Measurements from ENCODE around the gene PTGES3L. TPM values are rescaled to one million over a fixed set of nuclear protein-coding genes. Genes with fewer than 3 reads are reported as not detected.
"Not testable (repeated sequence)": the region's sequence is repeated elsewhere in the genome, so short reads cannot be mapped to it uniquely, and the experiment has no call there.

Gene PTGES3L
- total RNA-seq, 1 donor from 2014 or later: 2.9 TPM

DNA sequence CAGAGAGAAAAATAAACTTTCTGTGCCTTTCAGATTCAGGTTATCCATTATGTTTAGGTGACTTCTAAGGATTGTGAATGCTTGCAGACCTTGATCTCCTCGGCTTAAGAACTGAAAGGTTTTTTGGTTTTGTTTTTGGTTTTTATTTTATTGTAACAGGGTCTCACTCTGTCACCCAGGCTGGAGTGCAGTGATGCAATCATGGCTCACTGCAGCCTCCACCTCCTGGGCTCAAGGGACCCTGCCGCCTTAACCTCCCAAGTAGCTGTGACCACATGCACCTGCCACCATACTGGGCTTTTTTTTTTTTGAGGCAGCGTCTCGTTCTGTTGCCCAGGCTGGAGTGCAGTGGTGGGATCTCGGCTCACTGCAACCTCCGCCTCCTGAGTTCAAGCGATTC is 56.4 kb downstream of the PTGES3L start:
- FAIRE-seq: not testable (repeated sequence)

GRCh38 chr17:42922294-42922693 is 57.6 kb downstream of the PTGES3L start:
- DNase-seq (ENCODE audit: low spot score in 2 of 2): no peak
- FAIRE-seq: no peak

More for the DNA sequence above, 56.4 kb downstream of the PTGES3L start:
- DNase-seq (ENCODE audit: low spot score in 2 of 2): not testable (repeated sequence)

DNA sequence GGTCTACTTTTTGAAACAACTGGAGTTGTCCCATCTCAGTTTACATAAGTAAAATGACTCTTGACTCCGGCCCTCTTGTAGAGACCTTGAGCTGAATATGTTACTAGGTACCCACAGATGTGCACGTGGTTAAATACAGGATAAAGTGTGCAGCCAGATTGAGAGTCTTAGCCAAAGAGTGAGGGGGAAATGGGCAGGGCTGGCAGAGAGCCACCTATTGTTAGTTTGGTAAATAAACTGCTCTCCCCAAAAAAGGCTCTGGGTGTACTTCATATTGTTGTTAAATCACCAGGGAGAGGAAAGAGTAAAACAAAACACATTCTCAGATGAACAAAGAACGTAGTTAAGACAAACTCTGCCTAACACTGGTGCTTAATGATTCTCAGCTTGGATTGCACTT is 59.0 kb downstream of the PTGES3L start:
- DNase-seq (ENCODE audit: low spot score in 2 of 2) (no peak), FAIRE-seq (no peak)

GRCh38 chr17:42920106-42920900 is 59.6 kb downstream of the PTGES3L start:
- no peak for DNase-seq (ENCODE audit: low spot score in 2 of 2)
- FAIRE-seq: no peak

GRCh38 chr17:42919522-42920077 is 60.3 kb downstream of the PTGES3L start:
- not testable (repeated sequence) for DNase-seq (ENCODE audit: low spot score in 2 of 2); FAIRE-seq

GRCh38 chr17:42918902-42919521 is 60.9 kb downstream of the PTGES3L start:
- DNase-seq (ENCODE audit: low spot score in 2 of 2): no peak
- FAIRE-seq: no peak

Small RNAs within 50 kb of the gene (small RNA-seq; reads per million reads assigned to genes)
- gene AARSD1: 0.08 reads per million
- not detected for gene RF00561

Other genes starting within 250 kb of the PTGES3L start
- 24.9 TPM for gene EZH1, start 235.0 kb downstream of the PTGES3L start, total RNA-seq
- 15.9 TPM for gene RAMP2, start 218.9 kb downstream of the PTGES3L start, total RNA-seq
- gene VPS25, start 206.6 kb downstream of the PTGES3L start, total RNA-seq: 26.1 TPM
- 0.41 TPM for gene WNK4, start 199.5 kb downstream of the PTGES3L start, total RNA-seq
- 98.6 TPM for gene COA3, start 181.4 kb downstream of the PTGES3L start, total RNA-seq
- gene CNTD1, start 181.2 kb downstream of the PTGES3L start, total RNA-seq: 0.82 TPM
- gene BECN1, start 155.8 kb downstream of the PTGES3L start, total RNA-seq: 74.6 TPM
- 37.9 TPM for gene PSME3, start 146.7 kb downstream of the PTGES3L start, total RNA-seq
- 0.41 TPM for gene AOC2, start 135.5 kb downstream of the PTGES3L start, total RNA-seq
- gene AOC3, start 128.9 kb downstream of the PTGES3L start, total RNA-seq: 0.41 TPM
- not detected for gene G6PC1, start 79.3 kb downstream of the PTGES3L start, total RNA-seq
- 28.5 TPM for gene AARSD1, start 15.6 kb downstream of the PTGES3L start, total RNA-seq
- gene RUNDC1, start 485 bp upstream of the PTGES3L start, total RNA-seq: 14.3 TPM
- 1,220 TPM for gene RPL27, start 18.3 kb upstream of the PTGES3L start, total RNA-seq
- gene IFI35, start 26.7 kb upstream of the PTGES3L start, total RNA-seq: 1.2 TPM
- gene VAT1, start 42.3 kb upstream of the PTGES3L start, total RNA-seq: 77.9 TPM
- gene RND2, start 45.2 kb upstream of the PTGES3L start, total RNA-seq: 4.5 TPM
- 6.1 TPM for gene BRCA1, start 145.3 kb upstream of the PTGES3L start, total RNA-seq
- 66.0 TPM for gene NBR1, start 191.1 kb upstream of the PTGES3L start, total RNA-seq
- under 0.01 TPM for gene TMEM106A, start 231.8 kb upstream of the PTGES3L start, total RNA-seq
- not detected for gene CCDC200, start 248.5 kb upstream of the PTGES3L start, total RNA-seq